Smooth muscle cell (in vitro differentiated cells): ENCODE measurements around the gene ITPRID1. TPM values are rescaled to one million over a fixed set of nuclear protein-coding genes. Genes with fewer than 3 reads are reported as not detected.

Experiments used
- DNase-seq: peaks from one replicate; lab custom pipeline; 2025; ENCODE audit not compliant: unreplicated experiment; lab: John Stamatoyannopoulos, UW
- H2AFZ ChIP-seq: fragments of 200-600 bp; sonication (generic); 2 replicates; pipeline ENCODE4 v1.6.0; 2016; ENCODE audit warnings: antibody characterized with exemption, low read depth, mild to moderate bottlenecking
- H3F3A ChIP-seq: fragments of 200-600 bp; sonication (generic); 2 replicates; pipeline ENCODE4 v1.6.0; 2017; ENCODE audit warnings: antibody characterized with exemption, low read depth
- H3K27ac ChIP-seq: fragments of 200-600 bp; sonication (generic); 2 replicates; pipeline ENCODE4 v1.5.1; 2016; ENCODE audit warnings: low read depth, mild to moderate bottlenecking
- H3K27me3 ChIP-seq: fragments of 200-600 bp; sonication (generic); 2 replicates; pipeline ENCODE4 v1.6.1; 2016; ENCODE audit warnings: low read depth, mild to moderate bottlenecking
- H3K36me3 ChIP-seq: fragments of 200-600 bp; sonication (generic); 2 replicates; pipeline ENCODE4 v1.5.1; 2016; ENCODE audit warnings: low read depth
- H3K4me1 ChIP-seq: fragments of 200-600 bp; sonication (generic); 2 replicates; pipeline ENCODE4 v1.5.1; 2016; ENCODE audit warnings: low read depth
- H3K4me2 ChIP-seq: fragments of 200-600 bp; sonication (generic); 2 replicates; pipeline ENCODE4 v1.6.0; 2016; ENCODE audit warnings: mild to moderate bottlenecking
- H3K4me3 ChIP-seq: fragments of 200-600 bp; sonication (generic); 2 replicates; pipeline ENCODE4 v1.5.1; 2016; ENCODE audit warnings: mild to moderate bottlenecking
- H3K79me2 ChIP-seq: fragments of 200-600 bp; sonication (generic); 2 replicates; pipeline ENCODE4 v1.6.0; 2016; ENCODE audit warnings: low read depth, mild to moderate bottlenecking
- H3K9ac ChIP-seq: fragments of 200-600 bp; sonication (generic); 2 replicates; pipeline ENCODE4 v1.6.0; 2016; ENCODE audit warnings: low read depth
- H3K9me3 ChIP-seq: fragments of 200-600 bp; sonication (generic); replicated peaks from 2 replicates; pipeline ENCODE4 v1.5.1; 2016; ENCODE audit warnings: low read depth
- H4K20me1 ChIP-seq: fragments of 200-600 bp; sonication (generic); 2 replicates; pipeline ENCODE4 v1.6.0; 2016; ENCODE audit warnings: low read depth
- WGBS: methylation state at CpG from one replicate; pipeline ENCODE4 v1.1.7; 2016; ENCODE audit warnings: low lambda C conversion rate; 5-methylcytosine and 5-hydroxymethylcytosine counted together
- polyA plus RNA-seq: library from polyadenylated mRNA; unstranded; fragments of >200 nt; fragmentation: Nextera tagmentation; extraction: Ambion mirVana; gene quantifications from 2 replicates; pipeline ENCODE4 v1.2.1, GENCODE V29; 2016
- total RNA-seq: library from RNA; depleted of rRNA; stranded (reverse); fragments of >200 nt; gene quantifications from 2 replicates; pipeline ENCODE4 v1.2.3, GENCODE V29; 2014
- TF ChIP-seq, protein P1 (sequence below): fragments of 200-600 bp; sonication (generic); IDR thresholded peaks from 2 replicates; pipeline ENCODE4 v1.5.1; 2017; ENCODE audit warnings: borderline replicate concordance, mild to moderate bottlenecking, antibody characterized with exemption; ENCODE audit not compliant: insufficient read depth, poor library complexity, severe bottlenecking

ITPRID1 gene
- total and polyA plus RNA-seq, 2 experiments from 2014 or later: not detected

DNA sequence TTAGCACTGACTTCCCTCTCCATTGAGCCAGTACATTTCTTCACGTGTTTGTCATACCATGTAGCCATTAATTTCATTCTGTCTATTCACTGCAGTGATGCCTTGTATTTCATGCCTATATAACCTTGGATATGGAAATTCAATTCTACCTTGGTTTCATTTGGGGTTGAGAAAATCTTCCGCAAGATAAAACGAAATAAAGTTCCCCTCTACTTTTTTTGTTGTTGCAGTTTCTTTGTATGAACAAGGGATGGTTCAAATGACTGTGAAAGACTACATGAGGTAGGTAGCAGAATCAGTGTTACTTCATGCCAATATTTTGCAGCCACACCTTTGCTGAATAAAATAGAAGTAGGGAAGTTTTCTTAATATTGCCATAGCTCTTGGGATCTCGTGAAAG lies 55.6 kb downstream of the ITPRID1 start:
- Histone ChIP-seq H3K36me3 (no peaks in the 10 kb centered on the region), H3F3A (no peaks in the 10 kb centered on the region), H3K27ac (no peak overlapping the region), H3K9ac (no peak overlapping the region), H3K27me3 (peaks cover 12% of the 10 kb centered on the region), H2AFZ (no peak overlapping the region), H3K4me2 (no peak overlapping the region), H3K9me3 (no peaks in the 10 kb centered on the region), H3K4me3 (no peak overlapping the region), H4K20me1 (no peaks in the 10 kb centered on the region), H3K4me1 (no peaks in the 10 kb centered on the region), H3K79me2 (no peaks in the 10 kb centered on the region)
- WGBS: 86% methylated on average over 4 of the region's 4 CpGs
- TF ChIP-seq, protein P1, sequence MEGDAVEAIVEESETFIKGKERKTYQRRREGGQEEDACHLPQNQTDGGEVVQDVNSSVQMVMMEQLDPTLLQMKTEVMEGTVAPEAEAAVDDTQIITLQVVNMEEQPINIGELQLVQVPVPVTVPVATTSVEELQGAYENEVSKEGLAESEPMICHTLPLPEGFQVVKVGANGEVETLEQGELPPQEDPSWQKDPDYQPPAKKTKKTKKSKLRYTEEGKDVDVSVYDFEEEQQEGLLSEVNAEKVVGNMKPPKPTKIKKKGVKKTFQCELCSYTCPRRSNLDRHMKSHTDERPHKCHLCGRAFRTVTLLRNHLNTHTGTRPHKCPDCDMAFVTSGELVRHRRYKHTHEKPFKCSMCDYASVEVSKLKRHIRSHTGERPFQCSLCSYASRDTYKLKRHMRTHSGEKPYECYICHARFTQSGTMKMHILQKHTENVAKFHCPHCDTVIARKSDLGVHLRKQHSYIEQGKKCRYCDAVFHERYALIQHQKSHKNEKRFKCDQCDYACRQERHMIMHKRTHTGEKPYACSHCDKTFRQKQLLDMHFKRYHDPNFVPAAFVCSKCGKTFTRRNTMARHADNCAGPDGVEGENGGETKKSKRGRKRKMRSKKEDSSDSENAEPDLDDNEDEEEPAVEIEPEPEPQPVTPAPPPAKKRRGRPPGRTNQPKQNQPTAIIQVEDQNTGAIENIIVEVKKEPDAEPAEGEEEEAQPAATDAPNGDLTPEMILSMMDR: no peak
- DNase-seq: no peak

DNA sequence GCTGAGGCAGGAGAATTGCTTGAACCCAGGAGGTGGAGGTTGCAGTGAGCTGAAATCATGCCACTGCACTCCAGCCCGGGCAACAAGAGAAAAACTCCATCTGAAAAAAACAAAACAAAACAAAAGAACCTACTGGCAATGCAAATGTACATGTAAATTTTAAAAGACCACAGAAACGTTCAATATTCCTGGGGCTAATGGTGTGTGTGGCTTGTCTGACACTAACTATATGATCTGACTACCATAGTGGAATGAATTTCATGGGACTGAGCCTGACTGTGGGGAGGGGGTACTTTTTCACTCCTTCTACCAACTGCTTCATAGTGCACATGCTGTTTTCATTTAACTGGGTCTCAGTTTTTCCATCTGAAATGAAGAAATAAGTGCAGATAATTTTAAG lies 69.6 kb downstream of the ITPRID1 start:
- H3K4me2 ChIP-seq: no peak overlapping the region
- H3K9ac ChIP-seq: no peak overlapping the region
- TF ChIP-seq, protein P1: no peak
- H2AFZ ChIP-seq: no peak overlapping the region
- WGBS: 74% methylated on average over 2 of the region's 2 CpGs
- no peaks in the 10 kb centered on the region for H4K20me1 ChIP-seq
- no peaks in the 10 kb centered on the region for H3K9me3 ChIP-seq
- no peak overlapping the region for H3K27ac ChIP-seq
- DNase-seq: no peak
- no peak overlapping the region for H3K4me3 ChIP-seq
- no peaks in the 10 kb centered on the region for H3K36me3 ChIP-seq
- no peaks in the 10 kb centered on the region for H3K79me2 ChIP-seq
- H3K27me3 ChIP-seq: no peaks in the 10 kb centered on the region
- H3F3A ChIP-seq: no peaks in the 10 kb centered on the region
- no peaks in the 10 kb centered on the region for H3K4me1 ChIP-seq

DNA sequence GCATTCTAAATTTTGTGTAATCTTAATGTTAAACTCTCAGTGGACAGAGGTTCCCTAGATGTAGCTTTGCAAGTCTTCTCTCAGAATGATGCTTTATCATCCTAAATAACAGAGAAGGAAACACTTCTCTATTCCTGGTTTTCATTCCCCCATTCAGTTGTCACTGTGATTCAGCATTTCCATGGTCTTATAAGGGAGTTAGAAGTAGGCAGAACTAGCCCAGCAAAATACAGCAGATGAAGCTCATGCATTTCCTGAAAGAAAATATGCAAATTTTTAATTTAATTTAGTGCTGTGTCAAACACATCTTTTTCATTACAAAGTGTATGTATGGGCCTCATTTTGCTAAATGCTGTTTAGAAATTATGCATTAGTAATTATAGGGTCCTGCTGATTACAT lies 70.1 kb downstream of the ITPRID1 start:
- H3K9ac ChIP-seq: no peak overlapping the region
- H3K9me3 ChIP-seq: no peaks in the 10 kb centered on the region
- no peaks in the 10 kb centered on the region for H4K20me1 ChIP-seq
- TF ChIP-seq, protein P1: no peak
- no peak overlapping the region for H3K27ac ChIP-seq
- no peaks in the 10 kb centered on the region for H3K4me1 ChIP-seq
- no peak overlapping the region for H3K4me3 ChIP-seq
- no peak for DNase-seq
- no peaks in the 10 kb centered on the region for H3K79me2 ChIP-seq
- H3F3A ChIP-seq: no peaks in the 10 kb centered on the region
- H3K27me3 ChIP-seq: no peaks in the 10 kb centered on the region
- H3K4me2 ChIP-seq: no peak overlapping the region
- no peaks in the 10 kb centered on the region for H3K36me3 ChIP-seq
- no peak overlapping the region for H2AFZ ChIP-seq

DNA sequence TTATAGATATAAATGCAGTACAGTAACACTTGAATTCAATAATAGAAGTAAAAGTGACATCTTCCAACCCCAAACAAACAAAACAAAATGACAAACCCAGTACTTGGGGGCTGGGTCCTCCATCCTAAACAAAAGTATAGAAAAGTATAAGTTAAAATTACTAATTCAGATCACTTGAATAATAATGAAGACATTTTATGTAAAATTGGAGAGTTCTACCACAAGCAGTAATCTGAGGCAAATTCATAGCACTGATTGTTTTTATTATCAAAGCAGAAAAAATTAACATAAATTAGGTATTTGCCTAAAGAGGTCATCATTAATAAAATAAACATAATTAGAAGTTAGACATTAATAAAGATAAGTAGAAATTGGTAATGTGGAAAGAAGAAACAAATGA lies 81.5 kb downstream of the ITPRID1 start:
- Histone ChIP-seq H4K20me1 (no peaks in the 10 kb centered on the region), H3F3A (no peaks in the 10 kb centered on the region), H3K36me3 (no peaks in the 10 kb centered on the region), H3K79me2 (no peaks in the 10 kb centered on the region), H3K9me3 (peaks cover 3% of the 10 kb centered on the region), H3K27ac (no peak overlapping the region), H3K27me3 (no peaks in the 10 kb centered on the region), H2AFZ (no peak overlapping the region), H3K4me2 (no peak overlapping the region), H3K4me1 (no peaks in the 10 kb centered on the region), H3K4me3 (no peak overlapping the region), H3K9ac (no peak overlapping the region)
- no peak for DNase-seq
- TF ChIP-seq, protein P1: no peak
